OCI-LY7 (cell line): Measurements from ENCODE around the gene ZNF436. TPM values are rescaled to one million over a fixed set of nuclear protein-coding genes. Genes with fewer than 3 reads are reported as not detected.

Experiments
- BruUV-seq: library from RNA; stranded (reverse); fragments of 400-500 nt; replicated peaks from 2 replicates; lab custom pipeline; 2021; lab: Mats Ljungman, UMichigan
- CTCF ChIA-PET: fragments of 300-600 bp; sonication (Branson Sonifier 250); formaldehyde crosslinking; loops from one replicate; lab custom pipeline; 2022; ENCODE audit warnings: antibody characterized with exemption; ENCODE audit not compliant: unreplicated experiment; lab: Charles Lee
- POLR2A ChIA-PET: fragments of 300-600 bp; sonication (Branson Sonifier 250); formaldehyde crosslinking; loops from one replicate; lab custom pipeline; 2022; ENCODE audit warnings: antibody characterized with exemption; lab: Charles Lee
- DNase-seq: peaks from one replicate; pipeline ENCODE4 v3.0.0-alpha.2; 2015; ENCODE audit warnings: low spot score
- H2AFZ ChIP-seq: fragments of 200-600 bp; sonication (generic), shearing (Covaris generic); 2 replicates; pipeline ENCODE4 v1.6.1; 2014; ENCODE audit warnings: mild to moderate bottlenecking, antibody characterized with exemption, low read length, moderate library complexity
- H3K27ac ChIP-seq: fragments of 200-600 bp; sonication (generic); 2 replicates; pipeline ENCODE4 v1.5.1; 2014; ENCODE audit warnings: mixed run types, low read depth, mild to moderate bottlenecking, moderate library complexity, low read length, inconsistent platforms; ENCODE audit not compliant: poor library complexity, severe bottlenecking
- H3K36me3 ChIP-seq: fragments of 200-600 bp; sonication (generic); 2 replicates; pipeline ENCODE4 v1.6.1; 2014; ENCODE audit warnings: mild to moderate bottlenecking, antibody characterized with exemption, low read length, moderate library complexity, mixed read lengths; ENCODE audit not compliant: insufficient read depth
- H3K4me1 ChIP-seq: fragments of 200-600 bp; sonication (generic); 2 replicates; pipeline ENCODE4 v1.5.1; 2014; ENCODE audit warnings: mild to moderate bottlenecking, low read length; ENCODE audit not compliant: insufficient read depth, poor library complexity, severe bottlenecking
- H3K4me2 ChIP-seq: fragments of 200-600 bp; sonication (generic); 2 replicates; pipeline ENCODE4 v1.6.1; 2014; ENCODE audit warnings: mild to moderate bottlenecking, low read length
- H3K4me3 ChIP-seq: fragments of 200-600 bp; sonication (generic); 2 replicates; pipeline ENCODE4 v1.5.1; 2014; ENCODE audit warnings: mild to moderate bottlenecking, low read depth, low read length; ENCODE audit not compliant: poor library complexity, severe bottlenecking
- H3K79me2 ChIP-seq: fragments of 200-600 bp; sonication (generic); 2 replicates; pipeline ENCODE4 v1.6.1; 2016; ENCODE audit warnings: low read depth, mild to moderate bottlenecking, low read length, moderate library complexity, mixed read lengths; ENCODE audit not compliant: insufficient read depth
- H3K9me2 ChIP-seq: fragments of 200-600 bp; sonication (generic); 2 replicates; pipeline ENCODE4 v1.6.1; 2016; ENCODE audit warnings: mild to moderate bottlenecking, low read length, mixed read lengths; ENCODE audit not compliant: insufficient read depth
- H3K9me3 ChIP-seq: fragments of 200-600 bp; sonication (generic); 2 replicates; pipeline ENCODE4 v1.6.1; 2014; ENCODE audit warnings: mild to moderate bottlenecking, mixed run types, low read length, mixed read lengths
- H4K20me1 ChIP-seq: fragments of 200-600 bp; sonication (generic); 2 replicates; pipeline ENCODE4 v1.6.1; 2014; ENCODE audit warnings: mild to moderate bottlenecking, antibody characterized with exemption, low read length, moderate library complexity, mixed read lengths; ENCODE audit not compliant: insufficient read depth
- CTCF ChIP-seq: fragments of 200-600 bp; sonication (generic); conservative IDR thresholded peaks from 2 replicates; pipeline ENCODE4 v1.5.1; 2014; ENCODE audit warnings: mild to moderate bottlenecking, antibody characterized with exemption, low read length, moderate library complexity, mixed read lengths
- EZH2phosphoT487 ChIP-seq: fragments of 200-600 bp; sonication (generic); IDR thresholded peaks from 2 replicates; pipeline ENCODE4 v1.6.1; 2018; ENCODE audit warnings: low read depth, borderline replicate concordance, mild to moderate bottlenecking, mixed run types, antibody characterized with exemption, low read length, moderate library complexity, mixed read lengths
- intact Hi-C: fragments of 100-400 bp; cut with micrococcal nuclease; formaldehyde crosslinking; loops from one replicate; pipeline ENCODE4 v1.10.0; 2022; ENCODE audit not compliant: unreplicated experiment
- total RNA-seq, 2 experiments: library from RNA; depleted of rRNA in 1 of 2; stranded (reverse); fragments of >200 nt in 1 of 2; shearing (Covaris generic) in 1 of 2; gene quantifications; 2 replicates each; pipeline ENCODE4 v1.2.3, GENCODE V29; 2014 to 2022

Gene ZNF436
- total RNA-seq, 2 experiments from 2014 or later: 5.0 to 7.6 TPM

GRCh38 chr1:23394684-23395083 is 25.0 kb upstream of the ZNF436 start:
- Histone ChIP-seq H3K79me2 (no peaks in the 10 kb centered on the region), H3K4me3 (no peak overlapping the region), H3K4me2 (no peak overlapping the region), H3K4me1 (no peaks in the 10 kb centered on the region), H3K9me3 (no peaks in the 10 kb centered on the region), H3K9me2 (no peaks in the 10 kb centered on the region), H3K36me3 (no peaks in the 10 kb centered on the region), H2AFZ (no peak overlapping the region), H4K20me1 (no peaks in the 10 kb centered on the region), H3K27ac (no peak overlapping the region)
- intact Hi-C loops: no loop called here
- ChIA-PET POLR2A (interaction anchor here (0.5 kb wide), 1 partner anchor 367 kb away, joined by 3 read pairs; no protein-coding TSS in a partner anchor), CTCF (no interaction called here)
- no peak for DNase-seq
- TF ChIP-seq EZH2phosphoT487 (no peak), CTCF (no peak)
- BruUV-seq: no TSS peak

GRCh38 chr1:23394181-23394580 is 24.5 kb upstream of the ZNF436 start:
- H4K20me1 ChIP-seq: no peaks in the 10 kb centered on the region
- no peak for TF ChIP-seq EZH2phosphoT487
- H3K4me2 ChIP-seq: no peak overlapping the region
- H3K9me2 ChIP-seq: no peaks in the 10 kb centered on the region
- no peaks in the 10 kb centered on the region for H3K9me3 ChIP-seq
- no peak overlapping the region for H3K4me3 ChIP-seq
- no peak for DNase-seq
- CTCF ChIA-PET: no interaction called here
- H3K36me3 ChIP-seq: no peaks in the 10 kb centered on the region
- no peak overlapping the region for H2AFZ ChIP-seq
- POLR2A ChIA-PET: interaction anchor here (0.5 kb wide), 1 partner anchor 366 kb away, joined by 3 read pairs; no protein-coding TSS in a partner anchor
- no TSS peak for BruUV-seq
- no peak overlapping the region for H3K27ac ChIP-seq
- no peaks in the 10 kb centered on the region for H3K79me2 ChIP-seq
- intact Hi-C loops: no loop called here
- no peaks in the 10 kb centered on the region for H3K4me1 ChIP-seq

GRCh38 chr1:23393706-23394105 is 24.1 kb upstream of the ZNF436 start:
- ChIA-PET POLR2A (no interaction called here), CTCF (no interaction called here)
- Histone ChIP-seq H3K4me2 (no peak overlapping the region), H3K36me3 (no peaks in the 10 kb centered on the region), H2AFZ (no peak overlapping the region), H3K9me2 (no peaks in the 10 kb centered on the region), H4K20me1 (no peaks in the 10 kb centered on the region), H3K9me3 (no peaks in the 10 kb centered on the region), H3K4me3 (no peak overlapping the region), H3K79me2 (no peaks in the 10 kb centered on the region), H3K27ac (no peak overlapping the region), H3K4me1 (no peaks in the 10 kb centered on the region)
- intact Hi-C loops: no loop called here
- DNase-seq: no peak
- BruUV-seq: no TSS peak
- TF ChIP-seq CTCF (no peak), EZH2phosphoT487 (no peak)
